ENCODE data around the gene BCOR.

Gene BCOR

GRCh38 chrX:40013266-40014195 is 84.2 kb downstream of the BCOR start:
- peak; percentile 87 for DNase-seq

GRCh38 chrX:40012868-40013265 is 84.9 kb downstream of the BCOR start:
- DNase-seq, result peak; percentile 84

- peak; percentile 81 for DNase-seq
Measured at GRCh38 chrX:40012039-40012867, 85.5 kb downstream of the BCOR start.

GRCh38 chrX:40011322-40012038 is 86.3 kb downstream of the BCOR start:
- peak; percentile 31 for DNase-seq

- peak; percentile 31 for DNase-seq
Measured at GRCh38 chrX:40010550-40011321, 87.0 kb downstream of the BCOR start.

GRCh38 chrX:40009890-40010289 is 87.9 kb downstream of the BCOR start:
- peak; percentile 67 for DNase-seq

- peak; percentile 78 for DNase-seq
Measured at GRCh38 chrX:40009462-40009851, 88.3 kb downstream of the BCOR start.

- DNase-seq, result peak; percentile 94
Measured at GRCh38 chrX:40008791-40009461, 88.8 kb downstream of the BCOR start.

- DNase-seq, result peak; percentile 61
Measured at GRCh38 chrX:40007756-40008705, 89.7 kb downstream of the BCOR start.

GRCh38 chrX:40007131-40007755 is 90.5 kb downstream of the BCOR start:
- DNase-seq, result no peak

GRCh38 chrX:40006106-40007017 is 91.4 kb downstream of the BCOR start:
- peak; percentile 52 for DNase-seq

- no peak for DNase-seq
Measured at GRCh38 chrX:40005292-40006011, 92.3 kb downstream of the BCOR start.

GRCh38 chrX:40004921-40005291 is 92.9 kb downstream of the BCOR start:
- DNase-seq, result no peak

- DNase-seq, result no peak
Measured at GRCh38 chrX:40004246-40004535, 93.6 kb downstream of the BCOR start.

GRCh38 chrX:40003428-40004245 is 94.1 kb downstream of the BCOR start:
- peak; percentile 39 for DNase-seq

- no peak for DNase-seq
Measured at GRCh38 chrX:40003071-40003427, 94.7 kb downstream of the BCOR start.

All from DMS53 (cell line).